Right lobe of liver (tissue), 6 donors: ENCODE results near the gene PRKAG2. TPM values are rescaled to one million over a fixed set of nuclear protein-coding genes. Genes with fewer than 3 reads are reported as not detected.
A peak's percentile ranks its signal among the peaks of the same experiment; 100 is the strongest.
"Not testable (repeated sequence)": the region's sequence is repeated elsewhere in the genome, so short reads cannot be mapped to it uniquely, and the experiment has no call there.

Experiments used
- ATAC-seq, 4 donors: fragments of 200-7000 bp; cut with Tn5 transposase; one replicate each; pipeline ENCODE4 v1.9.1; 2020; ENCODE audit warnings: mild to moderate bottlenecking in 4 of 4, moderate library complexity in 4 of 4
- DNase-seq, 3 donors: peaks; one replicate each; pipeline ENCODE4 v3.0.0-alpha.2; 2020
- H3K27ac ChIP-seq, 3 donors: fragments of 200-600 bp; one replicate each; pipeline ENCODE4 v1.8.0; 2022
- H3K27me3 ChIP-seq, 2 donors: fragments of 200-600 bp; one replicate each; pipeline ENCODE4 v1.8.0; 2022
- H3K36me3 ChIP-seq, 4 donors: fragments of 200-600 bp; sonication (generic) in 1 of 4; one replicate each; pipeline versions ENCODE4 v1.5.1 to v1.8.0; 2017 to 2022; ENCODE audit warnings: control low read depth in 1 of 4
- H3K4me1 ChIP-seq, 4 donors: fragments of 200-600 bp; sonication (generic) in 1 of 4; one replicate each; pipeline versions ENCODE4 v1.5.1 to v1.8.0; 2017 to 2022; ENCODE audit warnings: control low read depth in 1 of 4
- H3K4me3 ChIP-seq, 3 donors: fragments of 200-600 bp; one replicate each; pipeline ENCODE4 v1.8.0; 2022
- H3K9me3 ChIP-seq, 4 donors: fragments of 200-600 bp; sonication (generic) in 1 of 4; one replicate each; pipeline versions ENCODE4 v1.5.1 to v1.8.0; 2017 to 2022; ENCODE audit warnings: control low read depth in 1 of 4
- CTCF ChIP-seq, 4 donors: fragments of 200-600 bp in 3 of 4; fragments of 450-650 bp in 1 of 4; IDR thresholded peaks; one replicate each; pipeline versions ENCODE4 v1.5.1 to v1.8.0; 2016 to 2022; ENCODE audit warnings: antibody characterized with exemption in 4 of 4, mild to moderate bottlenecking in 2 of 4
- POLR2A ChIP-seq: fragments of 450-650 bp; IDR thresholded peaks from one replicate; pipeline ENCODE4 v1.6.1; 2017; ENCODE audit warnings: antibody characterized with exemption, mild to moderate bottlenecking
- WGBS: methylation state at CpG from one replicate; pipeline ENCODE4 v1.1.6; 2018; ENCODE audit warnings: low coverage, low lambda C conversion rate; ENCODE audit not compliant: insufficient coverage; ENCODE audit errors: missing lambda C conversion rate; 5-methylcytosine and 5-hydroxymethylcytosine counted together
- intact Hi-C, 2 donors: fragments of 100-400 bp; cut with DNase I; formaldehyde crosslinking; loops; one replicate each; pipeline versions ENCODE4 v1.11.2 to v1.14.1; 2022
- total RNA-seq, 6 experiments: library from RNA; depleted of rRNA in 2 of 6; stranded (reverse); fragments of >200 nt in 2 of 6; fragmentation: NEBNext Ultra II Directional in 3 of 6; extraction: Animal tissue kit (Norgen Biotek cat#: 25700) in 3 of 6; gene quantifications; one replicate each; pipeline versions ENCODE4 v1.1.0 to v1.2.4, GENCODE V29; 2016 to 2023
- donor health status: DM: no; HTN: yes; CAD: no.
- donor health status: DM: no; HTN: no; CAD: no.
- donor health status: DM: no; HTN: no; CAD: no.
- donor health status: DM: no; HTN: yes; CAD: no.
- donor health status: DM: no; HTN: yes; CAD: no.

Gene PRKAG2
- total RNA-seq, 6 experiments from 2014 or later = 20.6 to 63.6 (median 29.5) TPM

- WGBS = 88% methylated on average over 7 of the region's 8 CpGs
- no peaks in the 10 kb centered on the region for H3K27me3 ChIP-seq
- no peaks in the 10 kb centered on the region for H3K36me3 ChIP-seq
- TF ChIP-seq POLR2A (no peak), CTCF (IDR thresholded peaks at IDR 0.05) (no peak)
- intact Hi-C loops = loop anchor here in 1 of 2 donors (5.0 kb wide), 1 partner anchor 42 kb away; the partner anchor contains the start of gene PRKAG2
- no peak overlapping the region for H3K4me3 ChIP-seq
- peak overlapping the region in 2 of 3 donors; percentile 81 to 90 for H3K27ac ChIP-seq
- H3K9me3 ChIP-seq = no peaks in the 10 kb centered on the region
- no peak for DNase-seq
- no peak for ATAC-seq
- H3K4me1 ChIP-seq = peaks cover 0 to 48% (median 20%) of the 10 kb centered on the region in 4 donors
These were observed 42.7 kb upstream of the PRKAG2 start for GRCh38 chr7:151919595-151919994.

- no peaks in the 10 kb centered on the region for H3K9me3 ChIP-seq
- H3K27ac ChIP-seq = peak overlapping the region in 2 of 3 donors; percentile 81 to 90
- no peaks in the 10 kb centered on the region for H3K36me3 ChIP-seq
- H3K27me3 ChIP-seq = no peaks in the 10 kb centered on the region
- 36% methylated on average over 5 of the region's 5 CpGs for WGBS
- peak; percentile 9 to 57 (median 26) for ATAC-seq
- H3K4me3 ChIP-seq = peak overlapping the region in 1 of 3 donors; percentile 14
- peaks cover 0 to 37% (median 14%) of the 10 kb centered on the region in 4 donors for H3K4me1 ChIP-seq
- no peak for DNase-seq
- intact Hi-C loops = loop anchor here in 1 of 2 donors (5.0 kb wide), 1 partner anchor 41 kb away; the partner anchor contains the start of gene PRKAG2
- TF ChIP-seq CTCF (IDR thresholded peaks at IDR 0.05) = no peak
- TF ChIP-seq POLR2A = no peak
These were observed 41.6 kb upstream of the PRKAG2 start for GRCh38 chr7:151918510-151918843.

GRCh38 chr7:151917791-151918509 lies 41.0 kb upstream of the PRKAG2 start:
- TF ChIP-seq CTCF (IDR thresholded peaks at IDR 0.05) (no peak), POLR2A (peak; percentile 15)
- intact Hi-C loops = loop anchor here in 1 of 2 donors (5.0 kb wide), 1 partner anchor 41 kb away; the partner anchor contains the start of gene PRKAG2
- peak; percentile 87 to 93 (median 88) for ATAC-seq
- WGBS = 16% methylated on average over 10 of the region's 10 CpGs
- no peaks in the 10 kb centered on the region for H3K36me3 ChIP-seq
- H3K27ac ChIP-seq = peak overlapping the region; percentile 67 to 90 (median 81)
- no peaks in the 10 kb centered on the region for H3K27me3 ChIP-seq
- DNase-seq = peak in 1 of 3 donors; percentile 57
- no peaks in the 10 kb centered on the region for H3K9me3 ChIP-seq
- H3K4me3 ChIP-seq = peak overlapping the region in 1 of 3 donors; percentile 14
- peaks cover 0 to 32% (median 12%) of the 10 kb centered on the region in 4 donors for H3K4me1 ChIP-seq

GRCh38 chr7:151914051-151914450 lies 37.1 kb upstream of the PRKAG2 start:
- ATAC-seq = no peak
- Histone ChIP-seq H3K27me3 (no peaks in the 10 kb centered on the region), H3K36me3 (no peaks in the 10 kb centered on the region), H3K27ac (no peak overlapping the region), H3K4me3 (no peak overlapping the region), H3K4me1 (peaks cover 0 to 21% (median 9%) of the 10 kb centered on the region in 4 donors), H3K9me3 (no peaks in the 10 kb centered on the region)
- intact Hi-C loops = no loop called here
- no peak for DNase-seq
- TF ChIP-seq POLR2A (no peak), CTCF (IDR thresholded peaks at IDR 0.05) (no peak)
- 100% methylated on average over 1 of the region's 1 CpG for WGBS

- H3K9me3 ChIP-seq, H3K36me3 ChIP-seq, H3K27ac ChIP-seq, H3K4me3 ChIP-seq, H3K4me1 ChIP-seq, ATAC-seq, intact Hi-C loops, H3K27me3 ChIP-seq: not testable (repeated sequence)
- peak in 1 of 3 donors; percentile 1 for DNase-seq
- WGBS = 82% methylated on average over 3 of the region's 3 CpGs
These were observed 33.7 kb upstream of the PRKAG2 start for GRCh38 chr7:151910655-151911054.

GRCh38 chr7:151907115-151907514 lies 30.2 kb upstream of the PRKAG2 start:
- H3K27ac ChIP-seq, intact Hi-C loops, H3K9me3 ChIP-seq, ATAC-seq, H3K4me3 ChIP-seq, H3K4me1 ChIP-seq, H3K27me3 ChIP-seq, DNase-seq, H3K36me3 ChIP-seq: not testable (repeated sequence)
- 70% methylated on average over 3 of the region's 3 CpGs for WGBS
